K562 (cell line): Measurements from ENCODE around the gene PEX5. TPM values are rescaled to one million over a fixed set of nuclear protein-coding genes. Genes with fewer than 3 reads are reported as not detected.

Experiments
- CHD2 ChIP-seq: IDR thresholded peaks from 2 replicates; pipeline ENCODE4 v1.6.1; 2011; ENCODE audit warnings: low read depth, low read length
- CXXC5 ChIP-seq: fragments of 250-450 bp; sonication (Bioruptor Pico); IDR thresholded peaks from 2 replicates; pipeline ENCODE4 v1.8.0; 2022; ENCODE audit warnings: inconsistent platforms, mild to moderate bottlenecking, moderate library complexity
- E2F1 ChIP-seq: sonication (generic); formaldehyde crosslinking; IDR thresholded peaks from 2 replicates; pipeline ENCODE4 v1.8.1; 2023; ENCODE audit warnings: mild to moderate bottlenecking, missing genetic modification reagents, moderate library complexity
- ELF4 ChIP-seq: fragments of 450-650 bp; formaldehyde crosslinking; IDR thresholded peaks from 2 replicates; pipeline ENCODE4 v1.4.0; 2022; ENCODE audit warnings: missing genetic modification characterization
- EZH2 ChIP-seq: IDR thresholded peaks from 2 replicates; pipeline ENCODE4 v1.6.1; 2012; ENCODE audit warnings: low read depth, mild to moderate bottlenecking, inconsistent platforms, low read length, borderline replicate concordance
- FOXO4 ChIP-seq: fragments of 450-650 bp; formaldehyde crosslinking; IDR thresholded peaks from 2 replicates; pipeline ENCODE4 v1.4.0; 2020; ENCODE audit warnings: mild to moderate bottlenecking, moderate library complexity
- JUND ChIP-seq, 2 experiments: IDR thresholded peaks; 2 replicates in 1 of 2; 3 replicates in 1 of 2; pipeline ENCODE4 v1.6.1; 2011; ENCODE audit warnings: borderline replicate concordance in 2 of 2, low read depth in 2 of 2, low read length in 2 of 2, improper control_type of control experiment in 1 of 2, missing biosample characterization in 1 of 2, missing genetic modification characterization in 1 of 2, missing genetic modification reagents in 1 of 2
- MLLT1 ChIP-seq, 2 experiments: fragments of 450-650 bp; IDR thresholded peaks; 2 replicates each; pipeline ENCODE4 v1.6.1; 2016
- PBX2 ChIP-seq, 2 experiments: IDR thresholded peaks in 1 of 2; conservative IDR thresholded peaks in 1 of 2; 2 replicates each; pipeline ENCODE4 v1.6.1; 2016; ENCODE audit warnings: low read depth in 2 of 2, mild to moderate bottlenecking in 1 of 2, missing compliant biosample characterization in 1 of 2, missing genetic modification characterization in 1 of 2, moderate library complexity in 1 of 2
- RB1 ChIP-seq: fragments of 450-650 bp; IDR thresholded peaks from 2 replicates; pipeline ENCODE4 v1.6.1; 2017; ENCODE audit warnings: low read depth, mild to moderate bottlenecking
- SNIP1 ChIP-seq: fragments of 450-650 bp; IDR thresholded peaks from 2 replicates; pipeline ENCODE4 v1.7.1; 2017; ENCODE audit warnings: low read depth, mild to moderate bottlenecking
- SRSF9 ChIP-seq: fragments of 200-400 bp; formaldehyde crosslinking; IDR thresholded peaks from 2 replicates; pipeline ENCODE4 v1.6.1; 2017; ENCODE audit warnings: low read depth, low read length, borderline replicate concordance
- STAT5B ChIP-seq: fragments of 250-450 bp; sonication (Bioruptor Pico); IDR thresholded peaks from 2 replicates; pipeline ENCODE4 v1.8.0; 2021; ENCODE audit warnings: mild to moderate bottlenecking, inconsistent platforms
- TOE1 ChIP-seq, 2 experiments: fragments of 450-650 bp in 1 of 2; sonication (generic) in 1 of 2; formaldehyde crosslinking in 1 of 2; IDR thresholded peaks; 2 replicates each; pipeline versions ENCODE4 v1.7.1 to v1.8.0; 2016 to 2022; ENCODE audit warnings: borderline replicate concordance in 2 of 2, mild to moderate bottlenecking in 2 of 2, antibody characterized with exemption in 1 of 2, inconsistent platforms in 1 of 2, low read depth in 1 of 2, missing genetic modification reagents in 1 of 2, moderate library complexity in 1 of 2
- ZNF133 ChIP-seq: fragments of 250-450 bp; sonication (Bioruptor Pico); IDR thresholded peaks from 2 replicates; pipeline ENCODE4 v1.4.0; 2020; ENCODE audit warnings: mild to moderate bottlenecking
- ZNF395 ChIP-seq: fragments of 200-800 bp; sonication (Bioruptor generic); IDR thresholded peaks from 2 replicates; pipeline ENCODE4 v1.6.1; 2017; ENCODE audit warnings: missing genetic modification characterization, missing compliant biosample characterization
- polyA plus RNA-seq, 8 experiments: library from polyadenylated mRNA; depleted of rRNA in 4 of 8; stranded (reverse) in 5 of 8; unstranded in 3 of 8; fragments of >200 nt; fragmentation: Nextera tagmentation in 2 of 8; fragmentation: Illumina TruSeq in 1 of 8; extraction: Ambion mirVana in 2 of 8; extraction: Trizol in 1 of 8; gene quantifications; 2 replicates each; pipeline versions ENCODE4 v1.2.1 to v1.2.3, GENCODE V29; 2011 to 2014; ENCODE audit warnings: inconsistent platforms in 1 of 8, missing spikeins in 1 of 8
- total RNA-seq, 7 experiments: library from RNA; depleted of rRNA in 6 of 7; stranded (reverse); fragments of >200 nt in 6 of 7; fragmentation: Illumina TruSeq in 2 of 7; extraction: Trizol in 2 of 7; gene quantifications; 2 replicates each; pipeline versions ENCODE4 v1.2.1 to v1.2.3, GENCODE V29; 2011 to 2021; ENCODE audit warnings: low replicate concordance in 1 of 7

PEX5 gene
- total and polyA plus RNA-seq, 9 of the 15 experiments (the other 6 are each of a cell fraction or from before 2014, with no cell fraction given), result 1.4 to 26.1 (median 14.0) TPM

DNA sequence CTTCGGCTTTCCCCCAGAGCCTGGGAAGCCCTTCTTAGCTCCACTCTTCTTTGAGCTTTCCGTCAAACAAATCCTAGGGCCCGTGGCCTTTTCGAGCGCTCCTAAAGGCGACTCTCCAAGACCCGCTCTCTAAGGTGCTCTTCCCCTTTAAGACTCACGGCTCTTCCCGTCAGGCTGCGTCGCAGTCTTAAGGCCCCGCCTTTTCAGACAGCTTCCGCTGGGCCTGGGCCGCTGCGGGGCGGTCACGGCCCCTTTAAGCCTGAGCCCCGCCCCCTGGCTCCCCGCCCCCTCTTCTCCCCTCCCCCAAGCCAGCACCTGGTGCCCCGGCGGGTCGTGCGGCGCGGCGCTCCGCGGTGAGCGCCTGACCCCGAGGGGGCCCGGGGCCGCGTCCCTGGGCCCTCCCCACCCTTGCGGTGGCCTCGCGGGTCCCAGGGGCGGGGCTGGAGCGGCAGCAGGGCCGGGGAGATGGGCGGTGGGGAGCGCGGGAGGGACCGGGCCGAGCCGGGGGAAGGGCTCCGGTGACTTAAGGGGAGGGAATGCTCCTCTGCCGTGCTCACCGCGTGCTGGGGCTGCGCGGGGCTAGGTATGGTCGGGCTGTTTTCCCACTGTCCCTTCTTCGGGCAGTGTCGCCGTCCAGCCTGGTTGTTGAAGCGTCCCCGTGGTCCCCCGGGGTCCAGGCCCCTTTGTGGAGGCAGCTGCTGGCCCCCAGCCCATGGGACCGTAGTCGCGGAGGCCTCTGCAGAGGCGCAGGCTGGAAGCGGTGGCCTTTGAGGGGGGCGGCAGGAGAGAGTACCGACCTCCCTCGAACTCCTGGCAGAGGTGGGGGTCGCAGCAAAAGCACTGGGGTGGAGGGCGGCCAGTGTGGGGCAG lies at the start of gene PEX5 (continued):
- peak; percentile 87 for TF ChIP-seq TOE1 (IDR thresholded peaks at IDR 0.05; ENCODE audit: borderline replicate concordance)
- no peak for TF ChIP-seq TOE1 (CRISPR knock-in tag; IDR thresholded peaks at IDR 0.05; ENCODE audit: borderline replicate concordance, low read depth)
- no peak for TF ChIP-seq ZNF395 (CRISPR knock-in tag)
- no peak for TF ChIP-seq EZH2
- no peak for TF ChIP-seq MLLT1 (IDR thresholded peaks at IDR 0.05)
- no peak for TF ChIP-seq RB1
- no peak for TF ChIP-seq CHD2
- TF ChIP-seq FOXO4 (CRISPR knock-in tag), result no peak
- TF ChIP-seq ELF4 (CRISPR knock-in tag), result no peak
- no peak for TF ChIP-seq E2F1
- no peak for TF ChIP-seq ZNF133
- no peak for TF ChIP-seq JUND (IDR thresholded peaks at IDR 0.05; ENCODE audit: borderline replicate concordance, low read depth, low read length)
- TF ChIP-seq JUND (tag; IDR thresholded peaks at IDR 0.05; ENCODE audit: borderline replicate concordance, low read depth, low read length), result no peak
- TF ChIP-seq PBX2 (CRISPR knock-in tag; IDR thresholded peaks at IDR 0.05; ENCODE audit: low read depth), result no peak
- no peak for TF ChIP-seq PBX2 (tag; conservative IDR thresholded peaks at IDR 0.05; ENCODE audit: low read depth)
- peak; percentile 89 for TF ChIP-seq CXXC5 (CRISPR knock-in tag)
- TF ChIP-seq SNIP1, result peak; percentile 80
- no peak for TF ChIP-seq STAT5B (CRISPR knock-in tag)
- TF ChIP-seq SRSF9, result no peak
